ENCODE results near the gene GBGT1. TPM values are rescaled to one million over a fixed set of nuclear protein-coding genes. Genes with fewer than 3 reads are reported as not detected.

GBGT1 gene
- total and polyA plus RNA-seq, 9 of the 15 experiments (the other 6 are each of a cell fraction or from before 2014, with no cell fraction given): 0.55 to 25.8 (median 13.7) TPM

DNA sequence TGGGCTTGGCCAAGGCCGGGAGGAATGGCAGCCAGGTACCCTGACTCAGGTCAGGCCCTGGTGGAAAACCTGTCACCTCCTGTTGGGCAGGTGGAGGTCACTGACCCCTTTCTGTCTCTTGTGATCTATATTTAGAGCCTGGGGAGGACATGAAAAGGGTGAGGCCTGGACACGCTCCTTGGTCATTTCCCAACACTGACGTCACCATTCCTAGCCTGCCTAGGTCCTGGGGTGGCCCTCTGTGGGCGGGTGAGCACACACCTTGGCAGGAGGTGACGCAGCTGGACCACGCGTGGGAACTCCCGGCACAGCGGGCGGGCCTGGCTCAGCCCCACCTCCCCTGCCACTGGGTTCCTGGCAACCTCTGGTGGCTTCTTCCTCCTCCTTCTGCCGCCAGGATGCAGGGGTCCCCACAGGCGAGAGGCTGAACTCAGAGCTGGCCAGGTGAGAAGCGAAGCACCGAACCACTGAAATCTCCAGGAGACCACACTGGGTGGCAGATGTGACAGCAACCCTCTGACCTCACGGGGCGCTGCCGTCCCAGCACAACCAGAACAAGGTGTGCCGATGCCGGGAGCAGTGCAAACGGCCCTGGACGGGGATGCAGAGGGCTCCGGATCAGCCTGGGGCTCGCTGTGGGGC lies 36.3 kb downstream of the GBGT1 start:
- no peaks in the 10 kb centered on the region for H3K27me3 ChIP-seq (ENCODE audit: control insufficient read depth in 2 of 2, insufficient read depth in 2 of 2, low read length in 2 of 2)
- peaks cover 27 to 66% of the 10 kb centered on the region in 2 experiments for H3K4me1 ChIP-seq (replicated peaks in 1 of 2; ENCODE audit: control insufficient read depth in 2 of 2, insufficient read depth in 2 of 2, low read length in 2 of 2)
- CTCF ChIA-PET (ENCODE audit: low intra/inter-chr PET ratio): no interaction called here
- intact Hi-C loops (cut with micrococcal nuclease): no loop called here
- H3K36me3 ChIP-seq (ENCODE audit: control insufficient read depth, insufficient read depth, low read length): peaks cover 13% of the 10 kb centered on the region; the same call in 2 of the 3 replicates
- no peak overlapping the region for H3K4me3 ChIP-seq
- WGBS (ENCODE audit: insufficient coverage, low coverage, missing lambda C conversion rate): 82% methylated on average over 17 of the region's 23 CpGs
- H3K9me3 ChIP-seq (replicated peaks; ENCODE audit: control insufficient read depth, insufficient read depth, low read depth, low read length): no peaks in the 10 kb centered on the region
- no TSS peak for BruUV-seq (replicated peaks)
- in situ Hi-C loops (cut with MboI): no loop called here
- no peak overlapping the region for H2AFZ ChIP-seq (ENCODE audit: low read depth, low read length)
- no peaks in the 10 kb centered on the region for H3K9me1 ChIP-seq (ENCODE audit: control insufficient read depth, insufficient read depth, low read length)
- H4K20me1 ChIP-seq (replicated peaks; ENCODE audit: control insufficient read depth, insufficient read depth, low read length): no peaks in the 10 kb centered on the region; the same call in 1 of the 2 replicates
- H3K27ac ChIP-seq (ENCODE audit: extremely low read depth, low read depth, low read length): no peak overlapping the region; the same call in 2 of the 3 replicates
- H3K4me2 ChIP-seq (ENCODE audit: insufficient read depth, low read length): no peak overlapping the region
- TF ChIP-seq, protein P1, sequence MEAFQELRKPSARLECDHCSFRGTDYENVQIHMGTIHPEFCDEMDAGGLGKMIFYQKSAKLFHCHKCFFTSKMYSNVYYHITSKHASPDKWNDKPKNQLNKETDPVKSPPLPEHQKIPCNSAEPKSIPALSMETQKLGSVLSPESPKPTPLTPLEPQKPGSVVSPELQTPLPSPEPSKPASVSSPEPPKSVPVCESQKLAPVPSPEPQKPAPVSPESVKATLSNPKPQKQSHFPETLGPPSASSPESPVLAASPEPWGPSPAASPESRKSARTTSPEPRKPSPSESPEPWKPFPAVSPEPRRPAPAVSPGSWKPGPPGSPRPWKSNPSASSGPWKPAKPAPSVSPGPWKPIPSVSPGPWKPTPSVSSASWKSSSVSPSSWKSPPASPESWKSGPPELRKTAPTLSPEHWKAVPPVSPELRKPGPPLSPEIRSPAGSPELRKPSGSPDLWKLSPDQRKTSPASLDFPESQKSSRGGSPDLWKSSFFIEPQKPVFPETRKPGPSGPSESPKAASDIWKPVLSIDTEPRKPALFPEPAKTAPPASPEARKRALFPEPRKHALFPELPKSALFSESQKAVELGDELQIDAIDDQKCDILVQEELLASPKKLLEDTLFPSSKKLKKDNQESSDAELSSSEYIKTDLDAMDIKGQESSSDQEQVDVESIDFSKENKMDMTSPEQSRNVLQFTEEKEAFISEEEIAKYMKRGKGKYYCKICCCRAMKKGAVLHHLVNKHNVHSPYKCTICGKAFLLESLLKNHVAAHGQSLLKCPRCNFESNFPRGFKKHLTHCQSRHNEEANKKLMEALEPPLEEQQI (IDR thresholded peaks at IDR 0.05): no peak
- TF ChIP-seq CREB5 (CRISPR knock-in tag; IDR thresholded peaks at IDR 0.05) (no peak), PKNOX1 (IDR thresholded peaks at IDR 0.05) (no peak)
- TF ChIP-seq, protein P2, sequence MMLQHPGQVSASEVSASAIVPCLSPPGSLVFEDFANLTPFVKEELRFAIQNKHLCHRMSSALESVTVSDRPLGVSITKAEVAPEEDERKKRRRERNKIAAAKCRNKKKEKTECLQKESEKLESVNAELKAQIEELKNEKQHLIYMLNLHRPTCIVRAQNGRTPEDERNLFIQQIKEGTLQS (IDR thresholded peaks at IDR 0.05): peak; percentile 36; the same call in 1 of the 2 replicates
- TF ChIP-seq, protein P2 (CRISPR knock-in tag; conservative IDR thresholded peaks at IDR 0.05): no peak
- FAIRE-seq: no peak
- no peak for ATAC-seq
- DNase-seq (ENCODE audit: extremely low read depth in 1 of 4, low spot score in 3 of 4): no peak
- H3K9ac ChIP-seq (ENCODE audit: insufficient read depth in 1 of 2, low read depth in 2 of 2, low read length in 2 of 2): peak overlapping the region in 1 of 2 experiments; percentile 65; a peak in 1 of 4 replicates
- POLR2A ChIA-PET: interaction anchor here (1.0 to 1.2 kb wide), 2 partner anchors 10 to 16 kb away, joined by 4 read pairs; no protein-coding TSS in a partner anchor
- H3K79me2 ChIP-seq (ENCODE audit: control insufficient read depth, insufficient read depth, low read length): peaks cover 58% of the 10 kb centered on the region

Data from K562 (cell line).